ENCODE data around the gene PEX11A. TPM values are rescaled to one million over a fixed set of nuclear protein-coding genes. Genes with fewer than 3 reads are reported as not detected.

The PEX11A gene
- total RNA-seq, 1 donor from 2014 or later: 6.5 TPM

- no peak overlapping the region for H3K27ac Mint-ChIP-seq
- no peaks in the 10 kb centered on the region for H3K27me3 Mint-ChIP-seq (ENCODE audit: low read depth)
- no peaks in the 10 kb centered on the region for H3K9me3 Mint-ChIP-seq
- no peaks in the 10 kb centered on the region for H3K36me3 Mint-ChIP-seq
- peaks cover 14% of the 10 kb centered on the region for H3K4me1 Mint-ChIP-seq
- no peak for DNase-seq (ENCODE audit: low spot score in 2 of 2, unreplicated experiment in 2 of 2)
- TF ChIP-seq CTCF (IDR thresholded peaks at IDR 0.05; ENCODE audit: unreplicated experiment): no peak
- no peak overlapping the region for H3K4me3 Mint-ChIP-seq
These were observed 14.9 kb downstream of the PEX11A start for GRCh38 chr15:89675606-89676005.

GRCh38 chr15:89674526-89674925 lies 16.0 kb downstream of the PEX11A start:
- H3K27me3 Mint-ChIP-seq (ENCODE audit: low read depth): no peaks in the 10 kb centered on the region
- no peak for TF ChIP-seq CTCF (IDR thresholded peaks at IDR 0.05; ENCODE audit: unreplicated experiment)
- no peaks in the 10 kb centered on the region for H3K9me3 Mint-ChIP-seq
- H3K36me3 Mint-ChIP-seq: no peaks in the 10 kb centered on the region
- no peak overlapping the region for H3K4me3 Mint-ChIP-seq
- no peak overlapping the region for H3K27ac Mint-ChIP-seq
- DNase-seq (ENCODE audit: low spot score in 2 of 2, unreplicated experiment in 2 of 2): no peak
- peaks cover 14% of the 10 kb centered on the region for H3K4me1 Mint-ChIP-seq

- peaks cover 14% of the 10 kb centered on the region for H3K4me1 Mint-ChIP-seq
- H3K36me3 Mint-ChIP-seq: no peaks in the 10 kb centered on the region
- no peak for DNase-seq (ENCODE audit: low spot score in 2 of 2, unreplicated experiment in 2 of 2)
- no peak overlapping the region for H3K4me3 Mint-ChIP-seq
- no peaks in the 10 kb centered on the region for H3K27me3 Mint-ChIP-seq (ENCODE audit: low read depth)
- H3K27ac Mint-ChIP-seq: no peak overlapping the region
- H3K9me3 Mint-ChIP-seq: no peaks in the 10 kb centered on the region
- peak; percentile 25 for TF ChIP-seq CTCF (IDR thresholded peaks at IDR 0.05; ENCODE audit: unreplicated experiment)
These were observed 17.4 kb downstream of the PEX11A start for GRCh38 chr15:89673165-89673512.

- Mint-ChIP-seq H3K27me3 (ENCODE audit: low read depth) (no peaks in the 10 kb centered on the region), H3K36me3 (no peaks in the 10 kb centered on the region), H3K9me3 (no peaks in the 10 kb centered on the region), H3K4me3 (no peak overlapping the region), H3K4me1 (peaks cover 14% of the 10 kb centered on the region), H3K27ac (no peak overlapping the region)
- no peak for TF ChIP-seq CTCF (IDR thresholded peaks at IDR 0.05; ENCODE audit: unreplicated experiment)
- no peak for DNase-seq (ENCODE audit: low spot score in 2 of 2, unreplicated experiment in 2 of 2)
These were observed 18.1 kb downstream of the PEX11A start for GRCh38 chr15:89672221-89673164.

GRCh38 chr15:89671687-89672086 lies 18.9 kb downstream of the PEX11A start:
- H3K27ac Mint-ChIP-seq: no peak overlapping the region
- no peaks in the 10 kb centered on the region for H3K9me3 Mint-ChIP-seq
- no peak overlapping the region for H3K4me3 Mint-ChIP-seq
- H3K36me3 Mint-ChIP-seq: no peaks in the 10 kb centered on the region
- H3K27me3 Mint-ChIP-seq (ENCODE audit: low read depth): no peaks in the 10 kb centered on the region
- no peak for TF ChIP-seq CTCF (IDR thresholded peaks at IDR 0.05; ENCODE audit: unreplicated experiment)
- no peak for DNase-seq (ENCODE audit: low spot score in 2 of 2, unreplicated experiment in 2 of 2)
- peaks cover 14% of the 10 kb centered on the region for H3K4me1 Mint-ChIP-seq
